Karpas-422 (cell line): ENCODE results near the gene STK32B. TPM values are rescaled to one million over a fixed set of nuclear protein-coding genes. Genes with fewer than 3 reads are reported as not detected.
"Not testable (repeated sequence)": the region's sequence is repeated elsewhere in the genome, so short reads cannot be mapped to it uniquely, and the experiment has no call there.

ENCODE experiments used
- DNase-seq: peaks from one replicate; pipeline ENCODE4 v3.0.0-alpha.2; 2015
- H2AFZ ChIP-seq: fragments of 200-600 bp; sonication (generic); 2 replicates; pipeline ENCODE4 v1.6.1; 2014; ENCODE audit warnings: antibody characterized with exemption, low read length, mixed read lengths
- H3K27ac ChIP-seq: fragments of 200-600 bp; sonication (generic); 2 replicates; pipeline ENCODE4 v1.5.1; 2014; ENCODE audit warnings: mild to moderate bottlenecking, low read length, moderate library complexity
- H3K27me3 ChIP-seq: fragments of 200-600 bp; sonication (generic); 2 replicates; pipeline ENCODE4 v1.6.1; 2014; ENCODE audit warnings: low read length, mixed read lengths
- H3K36me3 ChIP-seq: fragments of 200-600 bp; sonication (generic); 2 replicates; pipeline ENCODE4 v1.6.1; 2014; ENCODE audit warnings: low read length, mixed read lengths; ENCODE audit not compliant: insufficient read depth
- H3K4me1 ChIP-seq: fragments of 200-600 bp; sonication (generic); 2 replicates; pipeline ENCODE4 v1.6.1; 2014; ENCODE audit warnings: mild to moderate bottlenecking, low read length, mixed read lengths
- H3K4me2 ChIP-seq: fragments of 200-600 bp; sonication (generic); 2 replicates; pipeline ENCODE4 v1.6.1; 2014; ENCODE audit warnings: low read length, low read depth, mild to moderate bottlenecking; ENCODE audit not compliant: poor library complexity, severe bottlenecking
- H3K4me3 ChIP-seq: fragments of 200-600 bp; sonication (generic); 2 replicates; pipeline ENCODE4 v1.5.1; 2014; ENCODE audit warnings: mild to moderate bottlenecking, antibody characterized with exemption, low read length, mixed read lengths
- H3K79me2 ChIP-seq: fragments of 200-600 bp; sonication (generic); 2 replicates; pipeline ENCODE4 v1.6.1; 2014; ENCODE audit warnings: mild to moderate bottlenecking, low read length, mixed read lengths
- H3K9ac ChIP-seq: fragments of 200-600 bp; sonication (generic); 2 replicates; pipeline ENCODE4 v1.6.0; 2014; ENCODE audit warnings: low read length
- H3K9me2 ChIP-seq: fragments of 200-600 bp; sonication (generic), shearing (Covaris generic); replicated peaks from 2 replicates; pipeline ENCODE4 v1.6.0; 2014; ENCODE audit warnings: mild to moderate bottlenecking, low read length, moderate library complexity; ENCODE audit not compliant: insufficient read depth
- H3K9me3 ChIP-seq: fragments of 300-700, 200-600 bp; sonication (generic); 2 replicates; pipeline ENCODE4 v1.6.1; 2014; ENCODE audit warnings: low read length, mixed read lengths
- H4K20me1 ChIP-seq: fragments of 200-600 bp; sonication (generic); 2 replicates; pipeline ENCODE4 v1.6.1; 2014; ENCODE audit warnings: mild to moderate bottlenecking, antibody characterized with exemption, low read length, low read depth; ENCODE audit not compliant: insufficient read depth
- total RNA-seq: library from RNA; depleted of rRNA; stranded (reverse); fragments of >200 nt; shearing (Covaris generic); gene quantifications from 2 replicates; pipeline ENCODE4 v1.2.3, GENCODE V29; 2014; ENCODE audit warnings: low replicate concordance; rRNA removed

Gene STK32B
- total RNA-seq, result not detected in 2 replicates

GRCh38 chr4:5051278-5052203 lies at the start of gene STK32B:
TSS of gene STK32B (plus strand) at chr4:5051480.
- Histone ChIP-seq H3K27ac (no peak within 1 kb of the TSS), H3K79me2 (no peaks in the 10 kb centered on the region), H3K9me3 (no peaks in the 10 kb centered on the region), H2AFZ (no peak within 1 kb of the TSS), H3K9me2 (no peaks in the 10 kb centered on the region), H3K36me3 (no peaks in the 10 kb centered on the region), H4K20me1 (no peaks in the 10 kb centered on the region), H3K9ac (no peak within 1 kb of the TSS), H3K27me3 (no peaks in the 10 kb centered on the region), H3K4me2 (no peak within 1 kb of the TSS), H3K4me1 (no peaks in the 10 kb centered on the region), H3K4me3 (no peak within 1 kb of the TSS)
- no peak for DNase-seq

GRCh38 chr4:5001641-5002040 lies 49.6 kb upstream of the STK32B start:
- H3K36me3 ChIP-seq, H3K4me2 ChIP-seq, H3K9ac ChIP-seq, H3K9me2 ChIP-seq, H3K4me1 ChIP-seq, H2AFZ ChIP-seq, H4K20me1 ChIP-seq, H3K9me3 ChIP-seq, H3K79me2 ChIP-seq, H3K4me3 ChIP-seq, H3K27ac ChIP-seq, H3K27me3 ChIP-seq, DNase-seq: not testable (repeated sequence)

GRCh38 chr4:5003372-5003857 lies 47.9 kb upstream of the STK32B start:
- no peak overlapping the region for H2AFZ ChIP-seq

GRCh38 chr4:5003918-5004317 lies 47.4 kb upstream of the STK32B start:
- Histone ChIP-seq H3K27ac (no peak overlapping the region), H3K79me2 (no peaks in the 10 kb centered on the region), H3K9ac (no peak overlapping the region), H2AFZ (no peak overlapping the region), H3K4me1 (no peaks in the 10 kb centered on the region), H3K9me3 (no peaks in the 10 kb centered on the region), H3K4me3 (no peak overlapping the region), H4K20me1 (no peaks in the 10 kb centered on the region), H3K9me2 (no peaks in the 10 kb centered on the region), H3K27me3 (no peaks in the 10 kb centered on the region; the same call in 1 of the 2 replicates), H3K4me2 (no peak overlapping the region), H3K36me3 (no peaks in the 10 kb centered on the region)
- no peak for DNase-seq

More at GRCh38 chr4:5003372-5003857, 47.9 kb upstream of the STK32B start:
- no peak overlapping the region for H3K9ac ChIP-seq
- no peaks in the 10 kb centered on the region; the same call in 1 of the 2 replicates for H3K27me3 ChIP-seq
- no peaks in the 10 kb centered on the region for H3K9me2 ChIP-seq
- H3K4me2 ChIP-seq, result no peak overlapping the region
- H3K9me3 ChIP-seq, result no peaks in the 10 kb centered on the region
- no peaks in the 10 kb centered on the region for H4K20me1 ChIP-seq
- no peak overlapping the region for H3K4me3 ChIP-seq
- no peak for DNase-seq
- no peak overlapping the region for H3K27ac ChIP-seq
- no peaks in the 10 kb centered on the region for H3K36me3 ChIP-seq
- no peaks in the 10 kb centered on the region for H3K4me1 ChIP-seq
- H3K79me2 ChIP-seq, result no peaks in the 10 kb centered on the region

- Histone ChIP-seq H3K4me2 (no peak overlapping the region), H4K20me1 (no peaks in the 10 kb centered on the region), H3K9me3 (no peaks in the 10 kb centered on the region), H3K27me3 (no peaks in the 10 kb centered on the region; the same call in 1 of the 2 replicates), H3K9me2 (no peaks in the 10 kb centered on the region), H2AFZ (no peak overlapping the region), H3K27ac (no peak overlapping the region), H3K79me2 (no peaks in the 10 kb centered on the region), H3K36me3 (no peaks in the 10 kb centered on the region), H3K4me3 (no peak overlapping the region), H3K9ac (no peak overlapping the region), H3K4me1 (no peaks in the 10 kb centered on the region)
- no peak for DNase-seq
Measured at GRCh38 chr4:5004496-5004895, 46.8 kb upstream of the STK32B start.

GRCh38 chr4:5006932-5007331 lies 44.3 kb upstream of the STK32B start:
- not testable (repeated sequence) for H3K79me2 ChIP-seq, DNase-seq, H3K27ac ChIP-seq, H3K4me2 ChIP-seq, H3K4me3 ChIP-seq, H3K4me1 ChIP-seq, H4K20me1 ChIP-seq, H2AFZ ChIP-seq, H3K27me3 ChIP-seq, H3K9me2 ChIP-seq, H3K9ac ChIP-seq, H3K9me3 ChIP-seq, H3K36me3 ChIP-seq

GRCh38 chr4:5009796-5010195 lies 41.5 kb upstream of the STK32B start:
- Histone ChIP-seq H4K20me1 (no peaks in the 10 kb centered on the region), H3K4me3 (no peak overlapping the region), H3K36me3 (no peaks in the 10 kb centered on the region), H3K9me2 (no peaks in the 10 kb centered on the region), H3K27me3 (no peaks in the 10 kb centered on the region; the same call in 1 of the 2 replicates), H3K27ac (no peak overlapping the region), H3K4me2 (no peak overlapping the region), H3K79me2 (no peaks in the 10 kb centered on the region), H3K9ac (no peak overlapping the region), H3K9me3 (no peaks in the 10 kb centered on the region), H2AFZ (no peak overlapping the region), H3K4me1 (peaks cover 6% of the 10 kb centered on the region)
- DNase-seq, result no peak

GRCh38 chr4:5010984-5011383 lies 40.3 kb upstream of the STK32B start:
- H3K4me1 ChIP-seq, result peaks cover 6% of the 10 kb centered on the region
- H3K4me2 ChIP-seq, result no peak overlapping the region
- H3K79me2 ChIP-seq, result no peaks in the 10 kb centered on the region
- H3K27me3 ChIP-seq, result no peaks in the 10 kb centered on the region; the same call in 1 of the 2 replicates
- no peaks in the 10 kb centered on the region for H3K36me3 ChIP-seq
- no peak overlapping the region for H2AFZ ChIP-seq
- H4K20me1 ChIP-seq, result no peaks in the 10 kb centered on the region
- H3K9me3 ChIP-seq, result no peaks in the 10 kb centered on the region
- no peaks in the 10 kb centered on the region for H3K9me2 ChIP-seq
- no peak overlapping the region for H3K4me3 ChIP-seq
- H3K9ac ChIP-seq, result no peak overlapping the region
- no peak for DNase-seq
- no peak overlapping the region for H3K27ac ChIP-seq
